ENCODE measurements around the gene OTUD7B.

The OTUD7B gene

DNA sequence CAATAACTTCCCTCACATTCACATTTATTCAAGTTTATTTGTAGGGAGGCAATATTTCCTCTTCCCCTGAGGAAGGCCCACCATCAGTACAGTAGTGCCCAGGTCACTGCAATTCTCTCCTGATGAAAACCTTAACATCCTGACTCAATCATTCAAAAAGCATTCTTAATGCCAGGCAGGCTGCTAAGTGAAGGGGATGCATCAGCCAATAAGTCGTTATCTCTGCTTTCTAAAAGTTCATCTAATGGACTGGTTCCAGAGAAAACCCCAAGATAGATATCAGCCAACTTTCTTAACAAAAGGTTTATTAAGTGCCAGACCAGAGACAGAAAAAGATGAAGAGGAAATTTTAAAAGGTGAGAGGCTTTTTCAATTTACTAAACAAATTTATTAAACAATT is 17.3 kb downstream of the OTUD7B start:
- no peak overlapping the region for H4K8ac ChIP-seq (ENCODE audit: low read length)
- no peak overlapping the region for H3K4ac ChIP-seq (ENCODE audit: low read depth in 1 of 2, low read length in 2 of 2)
- no peak overlapping the region for H2BK120ac ChIP-seq (ENCODE audit: low read depth, low read length)
- no peak overlapping the region for H3K4me2 ChIP-seq (ENCODE audit: low read length, poor library complexity, severe bottlenecking)
- peaks cover 5 to 23% of the 10 kb centered on the region in 2 experiments for H3K36me3 ChIP-seq (ENCODE audit: control insufficient read depth in 1 of 2, insufficient read depth in 2 of 2, low read depth in 1 of 2, low read length in 2 of 2)
- 100% methylated on average over 1 of the region's 1 CpG for WGBS
- no peak overlapping the region for H2BK12ac ChIP-seq (ENCODE audit: low read length in 2 of 2)
- H3K27ac ChIP-seq (ENCODE audit: low read length, poor library complexity, severe bottlenecking), result no peak overlapping the region
- no peak overlapping the region for H3K9ac ChIP-seq (ENCODE audit: low read length)
- H2BK15ac ChIP-seq (ENCODE audit: low read depth, poor library complexity, severe bottlenecking), result no peak overlapping the region
- H2AFZ ChIP-seq (ENCODE audit: low read depth, low read length), result no peak overlapping the region
- no peak overlapping the region for H3K18ac ChIP-seq (ENCODE audit: low read depth in 1 of 2, low read length in 2 of 2)
- no peak overlapping the region for H3K23ac ChIP-seq (ENCODE audit: low read length in 2 of 2)
- H3K9me3 ChIP-seq (ENCODE audit: control insufficient read depth, low read length), result no peaks in the 10 kb centered on the region
- no peak overlapping the region for H3K4me3 ChIP-seq (ENCODE audit: insufficient read depth in 1 of 2, low read depth in 1 of 2, low read length in 2 of 2)
- peaks cover 5% of the 10 kb centered on the region for H3K79me1 ChIP-seq (replicated peaks; ENCODE audit: low read length, poor library complexity, severe bottlenecking)
- no peak overlapping the region for H2BK5ac ChIP-seq (ENCODE audit: low read depth, low read length, poor library complexity, severe bottlenecking)
- no peak for DNase-seq
- no peaks in the 10 kb centered on the region for H3K27me3 ChIP-seq (ENCODE audit: control insufficient read depth in 1 of 2, insufficient read depth in 1 of 2, low read length in 2 of 2)
- no peak overlapping the region for H3K14ac ChIP-seq (ENCODE audit: low read length in 2 of 2)
- H2AK5ac ChIP-seq (ENCODE audit: low read length, severe bottlenecking), result no peak overlapping the region
- no peaks in the 10 kb centered on the region for H3K4me1 ChIP-seq (ENCODE audit: control insufficient read depth, insufficient read depth, low read depth, low read length)
- H4K91ac ChIP-seq (ENCODE audit: low read length), result no peak overlapping the region

GRCh38 chr1:149987297-149987595 is 23.3 kb downstream of the OTUD7B start:
- H3K4me2 ChIP-seq (ENCODE audit: low read length, poor library complexity, severe bottlenecking), result no peak overlapping the region
- no peak overlapping the region for H2BK120ac ChIP-seq (ENCODE audit: low read depth, low read length)
- no peak overlapping the region for H3K4me3 ChIP-seq (ENCODE audit: insufficient read depth in 1 of 2, low read depth in 1 of 2, low read length in 2 of 2)
- H2AK5ac ChIP-seq (ENCODE audit: low read length, severe bottlenecking), result peak overlapping the region; percentile 99
- H3K4me1 ChIP-seq (ENCODE audit: control insufficient read depth, insufficient read depth, low read depth, low read length), result peaks cover 6% of the 10 kb centered on the region
- peak overlapping the region in 1 of 2 experiments; percentile 51 for H3K4ac ChIP-seq (ENCODE audit: low read depth in 1 of 2, low read length in 2 of 2)
- H3K36me3 ChIP-seq (ENCODE audit: control insufficient read depth in 1 of 2, insufficient read depth in 2 of 2, low read depth in 1 of 2, low read length in 2 of 2), result peaks cover 4 to 16% of the 10 kb centered on the region in 2 experiments
- no peak overlapping the region for H2AFZ ChIP-seq (ENCODE audit: low read depth, low read length)
- H3K14ac ChIP-seq (ENCODE audit: low read length in 2 of 2), result no peak overlapping the region
- no peak overlapping the region for H3K18ac ChIP-seq (ENCODE audit: low read depth in 1 of 2, low read length in 2 of 2)
- H2BK12ac ChIP-seq (ENCODE audit: low read length in 2 of 2), result peak overlapping the region in 1 of 2 experiments; percentile 42
- H3K79me1 ChIP-seq (replicated peaks; ENCODE audit: low read length, poor library complexity, severe bottlenecking), result peaks cover 16% of the 10 kb centered on the region
- no peaks in the 10 kb centered on the region for H3K9me3 ChIP-seq (ENCODE audit: control insufficient read depth, low read length)
- peak overlapping the region; percentile 67 for H3K9ac ChIP-seq (ENCODE audit: low read length)
- no peaks in the 10 kb centered on the region for H3K27me3 ChIP-seq (ENCODE audit: control insufficient read depth in 1 of 2, insufficient read depth in 1 of 2, low read length in 2 of 2)
- H4K91ac ChIP-seq (ENCODE audit: low read length), result no peak overlapping the region
- peak overlapping the region; percentile 79 for H3K27ac ChIP-seq (ENCODE audit: low read length, poor library complexity, severe bottlenecking)
- no peak overlapping the region for H4K8ac ChIP-seq (ENCODE audit: low read length)
- H2BK15ac ChIP-seq (ENCODE audit: low read depth, poor library complexity, severe bottlenecking), result no peak overlapping the region
- H2BK5ac ChIP-seq (ENCODE audit: low read depth, low read length, poor library complexity, severe bottlenecking), result no peak overlapping the region
- 100% methylated on average over 1 of the region's 1 CpG for WGBS
- DNase-seq, result no peak
- no peak overlapping the region for H3K23ac ChIP-seq (ENCODE audit: low read length in 2 of 2)

DNA sequence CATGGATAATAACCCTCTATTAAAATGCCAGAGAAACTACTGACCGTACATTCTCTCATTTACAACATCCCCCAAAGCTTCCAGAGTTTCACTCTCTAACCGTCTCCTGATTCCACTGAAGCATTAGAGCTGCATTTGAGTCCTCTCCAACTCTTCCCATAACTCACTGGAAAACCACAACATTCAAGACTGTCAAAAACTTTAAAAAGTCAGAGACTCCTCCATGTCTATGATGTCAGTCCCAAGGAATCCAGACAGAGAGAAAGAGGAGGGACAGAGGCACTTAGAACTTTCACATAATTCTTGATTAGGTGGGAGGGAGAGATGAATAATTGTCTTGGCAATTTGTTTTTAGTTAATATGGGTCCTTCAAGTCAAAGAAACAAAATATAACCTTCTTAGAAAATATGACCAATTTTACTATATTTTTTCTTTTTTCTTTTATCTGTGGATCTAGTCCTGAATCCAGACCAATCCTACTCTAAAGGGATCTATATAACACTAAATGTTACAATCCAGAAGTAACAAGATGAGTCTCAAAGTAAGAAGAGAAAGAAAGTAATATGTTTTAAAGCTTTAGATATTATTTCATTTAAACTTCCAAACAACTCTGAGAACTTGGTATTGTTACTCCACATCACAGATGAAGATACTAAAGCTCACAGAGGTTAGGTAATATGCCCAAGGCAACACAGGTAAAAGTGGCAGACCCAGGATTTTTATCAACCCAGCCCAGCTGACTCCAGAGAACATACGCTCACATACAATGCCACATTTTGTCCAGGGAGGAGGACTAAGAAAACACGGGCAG is 23.8 kb downstream of the OTUD7B start:
- Histone ChIP-seq H2BK5ac (ENCODE audit: low read depth, low read length, poor library complexity, severe bottlenecking) (no peak overlapping the region), H3K9ac (ENCODE audit: low read length) (peak overlapping the region; percentile 67), H3K36me3 (ENCODE audit: control insufficient read depth in 1 of 2, insufficient read depth in 2 of 2, low read depth in 1 of 2, low read length in 2 of 2) (peaks cover 4 to 14% of the 10 kb centered on the region in 2 experiments), H2BK12ac (ENCODE audit: low read length in 2 of 2) (peak overlapping the region in 1 of 2 experiments; percentile 42), H4K91ac (ENCODE audit: low read length) (no peak overlapping the region), H3K4me1 (ENCODE audit: control insufficient read depth, insufficient read depth, low read depth, low read length) (peaks cover 6% of the 10 kb centered on the region), H3K27ac (ENCODE audit: low read length, poor library complexity, severe bottlenecking) (peak overlapping the region; percentile 79), H2BK15ac (ENCODE audit: low read depth, poor library complexity, severe bottlenecking) (no peak overlapping the region), H3K18ac (ENCODE audit: low read depth in 1 of 2, low read length in 2 of 2) (no peak overlapping the region), H3K4me3 (ENCODE audit: insufficient read depth in 1 of 2, low read depth in 1 of 2, low read length in 2 of 2) (peak overlapping the region in 1 of 2 experiments; percentile 14), H2AK5ac (ENCODE audit: low read length, severe bottlenecking) (peak overlapping the region; percentile 99), H3K4me2 (ENCODE audit: low read length, poor library complexity, severe bottlenecking) (no peak overlapping the region), H3K4ac (ENCODE audit: low read depth in 1 of 2, low read length in 2 of 2) (peak overlapping the region in 1 of 2 experiments; percentile 51), H3K79me1 (replicated peaks; ENCODE audit: low read length, poor library complexity, severe bottlenecking) (peaks cover 16% of the 10 kb centered on the region), H4K8ac (ENCODE audit: low read length) (no peak overlapping the region), H3K9me3 (ENCODE audit: control insufficient read depth, low read length) (no peaks in the 10 kb centered on the region), H2AFZ (ENCODE audit: low read depth, low read length) (no peak overlapping the region), H3K27me3 (ENCODE audit: control insufficient read depth in 1 of 2, insufficient read depth in 1 of 2, low read length in 2 of 2) (no peaks in the 10 kb centered on the region), H3K14ac (ENCODE audit: low read length in 2 of 2) (no peak overlapping the region), H2BK120ac (ENCODE audit: low read depth, low read length) (no peak overlapping the region), H3K23ac (ENCODE audit: low read length in 2 of 2) (no peak overlapping the region)
- 43% methylated on average over 4 of the region's 4 CpGs for WGBS
- DNase-seq, result peak; percentile 90

DNA sequence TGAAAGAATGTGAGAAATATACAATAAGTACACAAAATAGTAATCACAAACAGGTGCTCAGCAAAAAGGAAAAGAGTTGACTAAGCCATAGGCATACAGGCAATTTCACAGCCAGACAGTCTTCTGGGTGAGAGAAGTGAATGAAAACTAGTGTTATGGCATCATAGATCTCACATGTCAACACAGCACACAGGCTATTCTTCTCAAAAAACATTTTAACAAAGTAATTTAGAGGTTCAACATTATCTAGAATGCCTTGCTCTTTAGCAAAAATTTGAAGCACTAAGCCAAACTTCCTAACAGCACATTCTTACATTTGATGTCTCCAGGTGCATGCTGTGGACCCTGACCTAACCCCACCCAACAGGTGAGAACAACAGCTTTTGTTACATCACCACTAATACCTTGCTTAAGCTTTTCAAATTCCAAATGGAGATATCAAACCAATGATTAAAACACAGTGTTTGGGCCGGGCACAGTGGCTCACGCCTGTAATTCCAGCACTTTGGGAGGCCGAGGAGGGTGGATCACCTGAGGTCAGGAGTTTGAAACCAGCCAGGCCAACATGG is 30.5 kb downstream of the OTUD7B start:
- H3K27ac ChIP-seq (ENCODE audit: low read length, poor library complexity, severe bottlenecking), result no peak overlapping the region
- no peak for DNase-seq
- no peak overlapping the region for H3K4ac ChIP-seq (ENCODE audit: low read depth in 1 of 2, low read length in 2 of 2)
- no peak overlapping the region for H3K23ac ChIP-seq (ENCODE audit: low read length in 2 of 2)
- H3K18ac ChIP-seq (ENCODE audit: low read depth in 1 of 2, low read length in 2 of 2), result no peak overlapping the region
- H3K4me3 ChIP-seq (ENCODE audit: insufficient read depth in 1 of 2, low read depth in 1 of 2, low read length in 2 of 2), result no peak overlapping the region
- H3K27me3 ChIP-seq (ENCODE audit: control insufficient read depth in 1 of 2, insufficient read depth in 1 of 2, low read length in 2 of 2), result no peaks in the 10 kb centered on the region
- H4K8ac ChIP-seq (ENCODE audit: low read length), result no peak overlapping the region
- peaks cover 2% of the 10 kb centered on the region for H3K4me1 ChIP-seq (ENCODE audit: control insufficient read depth, insufficient read depth, low read depth, low read length)
- no peak overlapping the region for H2AK5ac ChIP-seq (ENCODE audit: low read length, severe bottlenecking)
- H3K36me3 ChIP-seq (ENCODE audit: control insufficient read depth in 1 of 2, insufficient read depth in 2 of 2, low read depth in 1 of 2, low read length in 2 of 2), result peaks cover 6 to 21% of the 10 kb centered on the region in 2 experiments
- H2BK120ac ChIP-seq (ENCODE audit: low read depth, low read length), result no peak overlapping the region
- H4K91ac ChIP-seq (ENCODE audit: low read length), result no peak overlapping the region
- H2AFZ ChIP-seq (ENCODE audit: low read depth, low read length), result no peak overlapping the region
- peaks cover 17% of the 10 kb centered on the region for H3K79me1 ChIP-seq (replicated peaks; ENCODE audit: low read length, poor library complexity, severe bottlenecking)
- no peak overlapping the region for H2BK12ac ChIP-seq (ENCODE audit: low read length in 2 of 2)
- H3K9me3 ChIP-seq (ENCODE audit: control insufficient read depth, low read length), result no peaks in the 10 kb centered on the region
- no peak overlapping the region for H3K4me2 ChIP-seq (ENCODE audit: low read length, poor library complexity, severe bottlenecking)
- no peak overlapping the region for H3K9ac ChIP-seq (ENCODE audit: low read length)
- H3K14ac ChIP-seq (ENCODE audit: low read length in 2 of 2), result no peak overlapping the region
- 98% methylated on average over 3 of the region's 3 CpGs for WGBS
- no peak overlapping the region for H2BK15ac ChIP-seq (ENCODE audit: low read depth, poor library complexity, severe bottlenecking)
- H2BK5ac ChIP-seq (ENCODE audit: low read depth, low read length, poor library complexity, severe bottlenecking), result no peak overlapping the region
